ENCODE data around the gene NLRP14.

Gene NLRP14

DNA sequence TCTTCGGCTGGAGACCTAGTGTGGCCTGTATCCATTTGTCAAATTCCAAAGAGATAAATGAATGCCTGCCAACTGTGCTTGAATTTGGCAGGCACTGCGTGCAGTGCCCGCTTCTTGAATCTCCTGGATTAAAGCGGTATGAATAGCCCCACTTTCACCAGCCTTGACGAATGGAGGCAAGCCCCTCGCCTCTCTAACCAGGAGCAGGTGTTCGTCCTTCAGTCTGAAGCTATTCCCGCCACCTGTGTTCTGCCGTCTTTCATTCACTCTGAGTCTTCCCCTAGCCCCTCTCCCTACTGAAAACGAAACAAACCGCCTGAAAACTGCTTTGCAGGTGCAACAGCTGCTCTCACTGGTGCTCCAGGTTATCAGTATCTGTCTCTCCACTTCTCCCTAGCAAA is 11.2 kb downstream of the NLRP14 start:
- ATAC-seq = no peak

DNA sequence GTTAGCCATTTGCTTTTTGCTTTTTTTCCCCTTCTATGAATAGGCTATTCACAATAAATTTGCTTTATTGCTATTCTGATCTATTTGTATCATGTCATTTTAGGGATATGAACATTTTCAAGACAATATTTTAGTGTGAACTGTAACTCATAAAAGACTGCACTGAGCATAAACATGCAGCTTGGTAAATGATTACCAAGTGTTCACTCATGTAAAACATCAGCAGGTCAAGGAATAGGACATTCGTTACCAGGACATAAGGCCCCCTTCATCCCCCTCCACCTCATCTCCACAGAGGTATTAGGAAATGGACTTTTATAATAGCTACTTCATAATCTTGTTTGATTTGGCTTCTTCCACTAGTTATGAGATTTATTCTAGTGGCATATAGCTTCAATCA is 12.4 kb downstream of the NLRP14 start:
- no peak for ATAC-seq
- TF ChIP-seq PPARA (CRISPR knock-in tag; IDR thresholded peaks at IDR 0.05; ENCODE audit: borderline replicate concordance) (no peak), SNAI2 (CRISPR knock-in tag; IDR thresholded peaks at IDR 0.05) (no peak), TSHZ2 (CRISPR knock-in tag; IDR thresholded peaks at IDR 0.05) (no peak), ESRRG (CRISPR knock-in tag; IDR thresholded peaks at IDR 0.05) (no peak)

More for the DNA sequence above, 11.2 kb downstream of the NLRP14 start:
- TF ChIP-seq ISL1 (CRISPR knock-in tag; IDR thresholded peaks at IDR 0.05) = no peak
- TF ChIP-seq ZNF565 (CRISPR knock-in tag; conservative IDR thresholded peaks at IDR 0.05; ENCODE audit: low read depth) = no peak
- no peak for TF ChIP-seq ZFP30 (CRISPR knock-in tag; IDR thresholded peaks at IDR 0.05)
- TF ChIP-seq ZC3H10 (CRISPR knock-in tag; IDR thresholded peaks at IDR 0.05) = no peak
- TF ChIP-seq, protein P1, sequence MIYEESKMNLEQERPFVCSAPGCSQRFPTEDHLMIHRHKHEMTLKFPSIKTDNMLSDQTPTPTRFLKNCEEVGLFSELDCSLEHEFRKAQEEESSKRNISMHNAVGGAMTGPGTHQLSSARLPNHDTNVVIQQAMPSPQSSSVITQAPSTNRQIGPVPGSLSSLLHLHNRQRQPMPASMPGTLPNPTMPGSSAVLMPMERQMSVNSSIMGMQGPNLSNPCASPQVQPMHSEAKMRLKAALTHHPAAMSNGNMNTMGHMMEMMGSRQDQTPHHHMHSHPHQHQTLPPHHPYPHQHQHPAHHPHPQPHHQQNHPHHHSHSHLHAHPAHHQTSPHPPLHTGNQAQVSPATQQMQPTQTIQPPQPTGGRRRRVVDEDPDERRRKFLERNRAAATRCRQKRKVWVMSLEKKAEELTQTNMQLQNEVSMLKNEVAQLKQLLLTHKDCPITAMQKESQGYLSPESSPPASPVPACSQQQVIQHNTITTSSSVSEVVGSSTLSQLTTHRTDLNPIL (CRISPR knock-in tag; IDR thresholded peaks at IDR 0.05; ENCODE audit: low read depth) = no peak
- no peak for TF ChIP-seq OSR1 (CRISPR knock-in tag; IDR thresholded peaks at IDR 0.05)
- no peak for TF ChIP-seq CSDC2 (CRISPR knock-in tag; IDR thresholded peaks at IDR 0.05)
- no peak for TF ChIP-seq TCF4 (CRISPR knock-in tag; IDR thresholded peaks at IDR 0.05; ENCODE audit: borderline replicate concordance)

- ATAC-seq = no peak
- TF ChIP-seq SNAI2 (CRISPR knock-in tag; IDR thresholded peaks at IDR 0.05) (no peak), CSRNP3 (CRISPR knock-in tag; IDR thresholded peaks at IDR 0.05) (no peak), ZNF565 (CRISPR knock-in tag; conservative IDR thresholded peaks at IDR 0.05; ENCODE audit: low read depth) (no peak), TCF4 (CRISPR knock-in tag; IDR thresholded peaks at IDR 0.05; ENCODE audit: borderline replicate concordance) (no peak), ZFP3 (CRISPR knock-in tag; IDR thresholded peaks at IDR 0.05) (no peak), RARB (CRISPR knock-in tag; IDR thresholded peaks at IDR 0.05) (no peak), ZNF70 (CRISPR knock-in tag; IDR thresholded peaks at IDR 0.05) (no peak), ARNTL (CRISPR knock-in tag; IDR thresholded peaks at IDR 0.05; ENCODE audit: borderline replicate concordance, low read depth) (no peak), TOX (CRISPR knock-in tag; IDR thresholded peaks at IDR 0.05; ENCODE audit: borderline replicate concordance) (no peak), CSDC2 (CRISPR knock-in tag; IDR thresholded peaks at IDR 0.05) (no peak), PPARA (CRISPR knock-in tag; IDR thresholded peaks at IDR 0.05; ENCODE audit: borderline replicate concordance) (no peak), ZNF8 (CRISPR knock-in tag; IDR thresholded peaks at IDR 0.05) (no peak), OSR1 (CRISPR knock-in tag; IDR thresholded peaks at IDR 0.05) (no peak), ISL1 (CRISPR knock-in tag; IDR thresholded peaks at IDR 0.05) (no peak), POU6F1 (CRISPR knock-in tag; IDR thresholded peaks at IDR 0.05; ENCODE audit: borderline replicate concordance, low read depth) (no peak), ZC3H10 (CRISPR knock-in tag; IDR thresholded peaks at IDR 0.05) (no peak), ZFP30 (CRISPR knock-in tag; IDR thresholded peaks at IDR 0.05) (no peak)
- TF ChIP-seq, protein P1 (CRISPR knock-in tag; IDR thresholded peaks at IDR 0.05; ENCODE audit: low read depth) = no peak
Measured at GRCh38 chr11:7034019-7034418, 13.7 kb downstream of the NLRP14 start.
